WI38 (cell line): ENCODE measurements around the gene ZSWIM6.

Experiments
- H3K4me3 ChIP-seq: 2 replicates; pipeline ENCODE4 v1.5.1; 2011; ENCODE audit warnings: low read depth, mild to moderate bottlenecking, control low read depth, low read length
- CTCF ChIP-seq: IDR thresholded peaks from 2 replicates; pipeline ENCODE4 v1.5.1; 2012; ENCODE audit warnings: low read depth, mild to moderate bottlenecking, control low read depth, low read length

ZSWIM6 gene

GRCh38 chr5:61449804-61450492, 117.9 kb downstream of the ZSWIM6 start:
- no peak for TF ChIP-seq CTCF
- no peak overlapping the region for H3K4me3 ChIP-seq

GRCh38 chr5:61450493-61451279, 118.6 kb downstream of the ZSWIM6 start:
- H3K4me3 ChIP-seq: no peak overlapping the region
- no peak for TF ChIP-seq CTCF

GRCh38 chr5:61455179-61456006, 123.3 kb downstream of the ZSWIM6 start:
- H3K4me3 ChIP-seq: no peak overlapping the region
- TF ChIP-seq CTCF: no peak

GRCh38 chr5:61460471-61460870, 128.4 kb downstream of the ZSWIM6 start:
- no peak for TF ChIP-seq CTCF
- H3K4me3 ChIP-seq: no peak overlapping the region

- TF ChIP-seq CTCF: no peak
- no peak overlapping the region for H3K4me3 ChIP-seq
Observed at GRCh38 chr5:61461417-61461816, 129.4 kb downstream of the ZSWIM6 start.

GRCh38 chr5:61461926-61462325, 129.9 kb downstream of the ZSWIM6 start:
- TF ChIP-seq CTCF: no peak
- no peak overlapping the region for H3K4me3 ChIP-seq
